Measurements from ENCODE around the gene PRDM15. TPM values are rescaled to one million over a fixed set of nuclear protein-coding genes. Genes with fewer than 3 reads are reported as not detected.

Gene PRDM15
- total RNA-seq, 1 experiment from 2014 or later: 9.9 TPM

- H3K4me2 ChIP-seq (ENCODE audit: insufficient read depth, insufficient read length, low read length): peak overlapping the region; percentile 80
- H2BK12ac ChIP-seq (ENCODE audit: insufficient read length, low read depth, low read length): no peak overlapping the region
- H2BK15ac ChIP-seq (ENCODE audit: low read depth, low read length): no peak overlapping the region
- peaks cover 16% of the 10 kb centered on the region for H3K23me2 ChIP-seq (ENCODE audit: insufficient read length, low read depth, low read length, poor library complexity, severe bottlenecking)
- no peak overlapping the region for H3K9ac ChIP-seq (ENCODE audit: extremely low read depth, insufficient read length, low read length)
- H3K27me3 Mint-ChIP-seq (ENCODE audit: low read depth): peaks cover 95% of the 10 kb centered on the region
- no peak overlapping the region for H2AK5ac ChIP-seq (ENCODE audit: insufficient read length, low read length)
- no CpG with 5 or more reads among the region's 26 CpGs for WGBS (ENCODE audit: extremely low coverage, insufficient read length, low lambda C conversion rate)
- H3K79me1 ChIP-seq (ENCODE audit: insufficient read depth, low read depth, low read length, poor library complexity, severe bottlenecking): no peaks in the 10 kb centered on the region
- no peak overlapping the region for H2AFZ ChIP-seq (ENCODE audit: low read length)
- H3K36me3 Mint-ChIP-seq (ENCODE audit: insufficient read depth in 1 of 3, low read depth in 3 of 3): no peaks in the 10 kb centered on the region
- H2BK20ac ChIP-seq (ENCODE audit: low read depth, low read length, poor library complexity, severe bottlenecking): no peak overlapping the region
- peaks cover 61 to 78% of the 10 kb centered on the region in 2 experiments for H3K4me1 Mint-ChIP-seq
- no peaks in the 10 kb centered on the region for H4K20me1 ChIP-seq (ENCODE audit: control insufficient read depth, insufficient read depth, insufficient read length)
- H3K79me2 ChIP-seq (ENCODE audit: insufficient read depth, low read length): no peaks in the 10 kb centered on the region
- no peak overlapping the region for H3T11ph ChIP-seq (ENCODE audit: low read length)
- no peaks in the 10 kb centered on the region for H3K9me3 ChIP-seq (ENCODE audit: control insufficient read depth, low read depth, low read length)
- no peak overlapping the region for H3K18ac ChIP-seq (ENCODE audit: insufficient read length, low read depth, low read length)
- H4K91ac ChIP-seq (ENCODE audit: insufficient read length, low read depth, low read length): no peak overlapping the region
- H4K8ac ChIP-seq (replicated peaks; ENCODE audit: insufficient read length, low read depth, low read length): no peak overlapping the region
- H3K27ac Mint-ChIP-seq: no peak overlapping the region; a peak in 1 of 7 replicates
- peak overlapping the region; percentile 62 to 85 for H3K4me3 Mint-ChIP-seq
- no peak overlapping the region for H3K27ac ChIP-seq (ENCODE audit: insufficient read length, low read depth, low read length)
- H2BK120ac ChIP-seq (ENCODE audit: low read depth, low read length, poor library complexity, severe bottlenecking): no peak overlapping the region
- H3K4ac ChIP-seq (ENCODE audit: low read depth, low read length): no peak overlapping the region
- H3K56ac ChIP-seq (ENCODE audit: insufficient read length, low read depth, low read length): no peak overlapping the region
- peaks cover 6% of the 10 kb centered on the region; the same call in 1 of the 2 replicates for H3K4me1 ChIP-seq (ENCODE audit: insufficient read depth, low read length)
- no peak overlapping the region for H3K23ac ChIP-seq (ENCODE audit: insufficient read length, low read depth, low read length)
- no peak overlapping the region for H3K14ac ChIP-seq (ENCODE audit: insufficient read depth, low read length)
- no peak for TF ChIP-seq CTCF (conservative IDR thresholded peaks at IDR 0.05)
- no peak overlapping the region for H4K5ac ChIP-seq (ENCODE audit: insufficient read length, low read depth, low read length)
- no peak overlapping the region for H2BK5ac ChIP-seq (ENCODE audit: insufficient read length, low read length)
- H3K27me3 ChIP-seq (ENCODE audit: insufficient read depth, low read length): peaks cover 72% of the 10 kb centered on the region
- DNase-seq: no peak
- peaks cover 0 to 2% of the 10 kb centered on the region in 2 experiments; a peak in 2 of 5 replicates for H3K9me3 Mint-ChIP-seq
Measured at GRCh38 chr21:41767606-41768436, 111.3 kb downstream of the PRDM15 start.

All from H9 (cell line).